DOHH2 (cell line): Measurements from ENCODE around the gene RAMACL.

Experiments
- H3F3A ChIP-seq: fragments of 200-600 bp; sonication (generic), shearing (Covaris generic); 2 replicates; pipeline ENCODE4 v1.6.0; 2016; ENCODE audit warnings: antibody characterized with exemption, mild to moderate bottlenecking; ENCODE audit not compliant: control insufficient read depth, insufficient read depth
- H3K27ac ChIP-seq: fragments of 200-600 bp; sonication (generic); 2 replicates; pipeline ENCODE4 v1.5.1; 2014; ENCODE audit warnings: low read depth, mild to moderate bottlenecking, low read length, moderate library complexity
- H3K27me3 ChIP-seq: fragments of 200-600 bp; sonication (generic); 2 replicates; pipeline ENCODE4 v1.6.1; 2014; ENCODE audit warnings: mild to moderate bottlenecking, low read length, mixed read lengths; ENCODE audit not compliant: control insufficient read depth
- H3K36me3 ChIP-seq: fragments of 200-600 bp; sonication (generic); 2 replicates; pipeline ENCODE4 v1.6.1; 2014; ENCODE audit warnings: mild to moderate bottlenecking, low read length, moderate library complexity, mixed read lengths; ENCODE audit not compliant: control insufficient read depth
- H3K4me1 ChIP-seq: fragments of 200-600 bp; sonication (generic); 2 replicates; pipeline ENCODE4 v1.6.1; 2014; ENCODE audit warnings: mild to moderate bottlenecking, low read length, mixed read lengths; ENCODE audit not compliant: control insufficient read depth
- H3K4me2 ChIP-seq: fragments of 200-600 bp; sonication (generic); 2 replicates; pipeline ENCODE4 v1.6.0; 2014; ENCODE audit warnings: mild to moderate bottlenecking, low read length, moderate library complexity
- H3K4me3 ChIP-seq: fragments of 200-600 bp; sonication (generic); 2 replicates; pipeline ENCODE4 v1.5.1; 2014; ENCODE audit warnings: mild to moderate bottlenecking, low read length, mixed read lengths
- H3K79me2 ChIP-seq: fragments of 200-600 bp; sonication (generic); 2 replicates; pipeline ENCODE4 v1.6.1; 2014; ENCODE audit warnings: mild to moderate bottlenecking, low read length, mixed read lengths; ENCODE audit not compliant: control insufficient read depth
- H3K9me2 ChIP-seq: fragments of 200-600 bp; sonication (generic); replicated peaks from 2 replicates; pipeline ENCODE4 v1.6.1; 2014; ENCODE audit warnings: mild to moderate bottlenecking, low read length, mixed read lengths; ENCODE audit not compliant: control insufficient read depth
- H3K9me3 ChIP-seq: fragments of 200-600 bp; sonication (generic); 2 replicates; pipeline ENCODE4 v1.6.1; 2014; ENCODE audit warnings: antibody characterized with exemption, low read length, mixed read lengths; ENCODE audit not compliant: control insufficient read depth, insufficient read depth
- H4K20me1 ChIP-seq: fragments of 200-600 bp; sonication (generic); 2 replicates; pipeline ENCODE4 v1.6.0; 2014; ENCODE audit warnings: low read depth, mild to moderate bottlenecking, antibody characterized with exemption, low read length, moderate library complexity; ENCODE audit not compliant: control insufficient read depth, insufficient read depth
- CTCF ChIP-seq: fragments of 200-600 bp; sonication (generic); IDR thresholded peaks from one replicate; pipeline ENCODE4 v1.5.1; 2014; ENCODE audit warnings: antibody characterized with exemption, mild to moderate bottlenecking, low read depth, low read length; ENCODE audit not compliant: poor library complexity, severe bottlenecking
- EZH2phosphoT487 ChIP-seq: fragments of 200-600 bp; sonication (generic); IDR thresholded peaks from 2 replicates; pipeline ENCODE4 v1.6.1; 2017; ENCODE audit warnings: borderline replicate concordance, mild to moderate bottlenecking, antibody characterized with exemption, low read length, moderate library complexity, mixed read lengths

RAMACL gene

DNA sequence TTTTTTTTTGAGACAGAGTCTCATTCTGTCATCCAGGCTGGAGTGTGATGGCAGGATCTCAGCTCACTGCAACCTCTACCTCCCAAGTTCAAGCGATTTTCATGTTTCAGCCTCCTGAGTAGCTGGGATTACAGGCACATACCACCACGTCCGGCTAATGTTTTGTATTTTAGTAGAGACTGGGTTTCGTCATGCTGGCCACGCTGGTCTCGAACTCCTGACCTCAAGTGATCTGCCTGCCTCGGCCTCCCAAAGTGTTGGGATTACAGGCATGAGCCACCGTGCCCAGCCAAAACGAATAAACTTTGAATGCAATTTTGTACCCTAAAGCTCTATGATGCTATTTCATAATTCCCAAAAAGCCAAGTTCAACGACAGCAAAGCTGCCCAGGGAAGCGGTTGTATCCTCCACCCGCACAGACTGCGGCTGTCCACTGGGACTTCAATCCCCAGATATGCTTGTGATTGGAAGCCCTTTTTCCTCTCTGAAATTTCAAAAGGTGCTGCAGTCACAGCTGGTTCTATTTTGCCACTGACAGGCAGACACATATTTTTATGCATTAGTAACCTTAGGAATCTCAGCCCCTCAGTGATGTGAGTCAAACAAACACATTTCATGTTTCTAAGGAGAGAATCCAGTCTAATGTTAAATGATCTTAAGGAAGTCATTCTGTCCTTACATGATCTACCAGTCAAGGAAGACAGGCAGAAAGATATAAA, 8.7 kb upstream of the RAMACL start:
- Histone ChIP-seq H3K79me2 (no peaks in the 10 kb centered on the region), H3K27ac (no peak overlapping the region)
- TF ChIP-seq EZH2phosphoT487, result no peak
- no peak for TF ChIP-seq CTCF

DNA sequence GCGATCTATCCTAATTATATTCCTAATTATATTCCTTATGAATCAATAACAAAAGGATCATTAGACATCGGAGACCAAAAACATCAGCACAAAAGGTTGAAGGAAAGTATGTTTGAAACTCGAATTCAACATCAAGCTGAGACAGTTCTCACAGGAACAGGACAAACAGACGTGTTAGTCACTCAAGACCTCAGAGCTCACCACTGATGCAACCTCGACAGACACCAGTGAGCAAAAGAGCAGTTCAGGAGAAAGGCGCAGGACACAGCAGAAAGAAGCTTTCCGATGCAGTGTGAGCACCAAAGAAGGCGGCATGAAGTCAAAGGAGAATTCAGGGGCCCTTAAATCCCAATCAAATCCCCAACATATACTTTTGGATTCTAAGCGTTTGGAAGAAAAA, 6.3 kb upstream of the RAMACL start:
- peaks cover 26% of the 10 kb centered on the region for H3K4me1 ChIP-seq
- H3K27ac ChIP-seq, result no peak overlapping the region
- H4K20me1 ChIP-seq, result no peaks in the 10 kb centered on the region
- no peaks in the 10 kb centered on the region for H3K79me2 ChIP-seq
- H3K4me2 ChIP-seq, result no peak overlapping the region
- H3F3A ChIP-seq, result peaks cover 16% of the 10 kb centered on the region
- no peaks in the 10 kb centered on the region for H3K27me3 ChIP-seq
- no peaks in the 10 kb centered on the region for H3K36me3 ChIP-seq
- H3K4me3 ChIP-seq, result no peak overlapping the region
- TF ChIP-seq CTCF, result no peak
- no peak for TF ChIP-seq EZH2phosphoT487
- H3K9me3 ChIP-seq, result no peaks in the 10 kb centered on the region
- no peaks in the 10 kb centered on the region for H3K9me2 ChIP-seq

More for the DNA sequence above, 8.7 kb upstream of the RAMACL start:
- Histone ChIP-seq H4K20me1 (no peaks in the 10 kb centered on the region), H3K4me3 (no peak overlapping the region), H3K9me2 (no peaks in the 10 kb centered on the region), H3K4me2 (no peak overlapping the region), H3K36me3 (no peaks in the 10 kb centered on the region), H3K27me3 (no peaks in the 10 kb centered on the region), H3K4me1 (peaks cover 2% of the 10 kb centered on the region), H3F3A (no peaks in the 10 kb centered on the region), H3K9me3 (no peaks in the 10 kb centered on the region)

GRCh38 chr6:166591961-166592520, 5.6 kb upstream of the RAMACL start:
- H3K9me3 ChIP-seq, result no peaks in the 10 kb centered on the region
- H3K79me2 ChIP-seq, result no peaks in the 10 kb centered on the region
- peaks cover 24% of the 10 kb centered on the region for H3F3A ChIP-seq
- no peaks in the 10 kb centered on the region for H3K36me3 ChIP-seq
- peaks cover 34% of the 10 kb centered on the region for H3K4me1 ChIP-seq
- H3K4me2 ChIP-seq, result no peak overlapping the region
- H3K4me3 ChIP-seq, result no peak overlapping the region
- H3K9me2 ChIP-seq, result no peaks in the 10 kb centered on the region
- no peaks in the 10 kb centered on the region for H3K27me3 ChIP-seq
- TF ChIP-seq CTCF, result no peak
- H3K27ac ChIP-seq, result no peak overlapping the region
- H4K20me1 ChIP-seq, result no peaks in the 10 kb centered on the region
